ENCODE data around the gene IQCC.

IQCC gene

GRCh38 chr1:32181065-32181464 lies 24.4 kb upstream of the IQCC start:
- H3K9me3 ChIP-seq (ENCODE audit: control insufficient read depth, insufficient read depth, low read length) = no peaks in the 10 kb centered on the region
- no peaks in the 10 kb centered on the region for H3K27me3 ChIP-seq (ENCODE audit: control insufficient read depth, insufficient read depth, low read length)
- H3K9ac ChIP-seq (ENCODE audit: low read depth, low read length) = no peak overlapping the region
- H3K36me3 ChIP-seq (ENCODE audit: control insufficient read depth, insufficient read depth, low read length) = peaks cover 26% of the 10 kb centered on the region
- peaks cover 11% of the 10 kb centered on the region for H3K4me1 ChIP-seq (ENCODE audit: control insufficient read depth, insufficient read depth, low read length)
- H3K4me3 ChIP-seq (ENCODE audit: low read depth, low read length) = peak overlapping the region; percentile 81

DNA sequence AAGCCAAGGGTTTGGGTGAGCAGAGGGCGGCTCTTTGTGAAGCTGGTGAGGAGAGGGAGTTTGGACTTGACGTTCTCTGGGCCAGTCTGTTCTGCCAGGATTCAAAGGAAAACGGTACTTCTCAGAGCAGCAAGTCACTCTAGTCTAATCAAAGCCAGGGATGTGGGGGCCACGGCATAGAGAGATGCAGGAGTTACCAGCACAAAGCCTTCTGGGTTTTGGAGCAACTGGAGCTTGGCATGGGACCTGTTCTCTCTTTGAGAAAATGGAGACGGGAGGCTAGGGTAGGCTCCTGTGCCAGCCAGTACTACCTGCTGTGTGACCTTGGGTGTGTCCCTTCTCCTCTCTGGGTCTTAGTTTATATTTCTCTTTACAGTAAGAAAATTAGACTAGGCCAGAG lies 23.9 kb upstream of the IQCC start:
- Histone ChIP-seq H3K4me1 (ENCODE audit: control insufficient read depth, insufficient read depth, low read length) (peaks cover 11% of the 10 kb centered on the region), H3K4me3 (ENCODE audit: low read depth, low read length) (no peak overlapping the region), H3K9me3 (ENCODE audit: control insufficient read depth, insufficient read depth, low read length) (no peaks in the 10 kb centered on the region), H3K36me3 (ENCODE audit: control insufficient read depth, insufficient read depth, low read length) (peaks cover 26% of the 10 kb centered on the region), H3K27me3 (ENCODE audit: control insufficient read depth, insufficient read depth, low read length) (no peaks in the 10 kb centered on the region), H3K9ac (ENCODE audit: low read depth, low read length) (no peak overlapping the region)

- Histone ChIP-seq H3K9me3 (ENCODE audit: control insufficient read depth, insufficient read depth, low read length) (no peaks in the 10 kb centered on the region), H3K4me1 (ENCODE audit: control insufficient read depth, insufficient read depth, low read length) (peaks cover 11% of the 10 kb centered on the region), H3K4me3 (ENCODE audit: low read depth, low read length) (no peak overlapping the region), H3K27me3 (ENCODE audit: control insufficient read depth, insufficient read depth, low read length) (no peaks in the 10 kb centered on the region), H3K9ac (ENCODE audit: low read depth, low read length) (no peak overlapping the region), H3K36me3 (ENCODE audit: control insufficient read depth, insufficient read depth, low read length) (peaks cover 26% of the 10 kb centered on the region)
Observed at GRCh38 chr1:32182060-32182459, 23.4 kb upstream of the IQCC start.

GRCh38 chr1:32184650-32185049 lies 20.8 kb upstream of the IQCC start:
- Histone ChIP-seq H3K36me3 (ENCODE audit: control insufficient read depth, insufficient read depth, low read length) (peaks cover 44% of the 10 kb centered on the region), H3K4me3 (ENCODE audit: low read depth, low read length) (no peak overlapping the region), H3K9ac (ENCODE audit: low read depth, low read length) (no peak overlapping the region), H3K4me1 (ENCODE audit: control insufficient read depth, insufficient read depth, low read length) (no peaks in the 10 kb centered on the region), H3K27me3 (ENCODE audit: control insufficient read depth, insufficient read depth, low read length) (no peaks in the 10 kb centered on the region), H3K9me3 (ENCODE audit: control insufficient read depth, insufficient read depth, low read length) (no peaks in the 10 kb centered on the region)

GRCh38 chr1:32186077-32186476 lies 19.4 kb upstream of the IQCC start:
- Histone ChIP-seq H3K9me3 (ENCODE audit: control insufficient read depth, insufficient read depth, low read length) (no peaks in the 10 kb centered on the region), H3K4me3 (ENCODE audit: low read depth, low read length) (no peak overlapping the region), H3K9ac (ENCODE audit: low read depth, low read length) (no peak overlapping the region), H3K27me3 (ENCODE audit: control insufficient read depth, insufficient read depth, low read length) (no peaks in the 10 kb centered on the region), H3K36me3 (ENCODE audit: control insufficient read depth, insufficient read depth, low read length) (peaks cover 56% of the 10 kb centered on the region), H3K4me1 (ENCODE audit: control insufficient read depth, insufficient read depth, low read length) (no peaks in the 10 kb centered on the region)

- Histone ChIP-seq H3K27me3 (ENCODE audit: control insufficient read depth, insufficient read depth, low read length) (no peaks in the 10 kb centered on the region), H3K4me3 (ENCODE audit: low read depth, low read length) (no peak overlapping the region), H3K36me3 (ENCODE audit: control insufficient read depth, insufficient read depth, low read length) (peaks cover 57% of the 10 kb centered on the region), H3K9ac (ENCODE audit: low read depth, low read length) (no peak overlapping the region), H3K9me3 (ENCODE audit: control insufficient read depth, insufficient read depth, low read length) (no peaks in the 10 kb centered on the region), H3K4me1 (ENCODE audit: control insufficient read depth, insufficient read depth, low read length) (no peaks in the 10 kb centered on the region)
Observed at GRCh38 chr1:32186491-32186890, 19.0 kb upstream of the IQCC start.

DNA sequence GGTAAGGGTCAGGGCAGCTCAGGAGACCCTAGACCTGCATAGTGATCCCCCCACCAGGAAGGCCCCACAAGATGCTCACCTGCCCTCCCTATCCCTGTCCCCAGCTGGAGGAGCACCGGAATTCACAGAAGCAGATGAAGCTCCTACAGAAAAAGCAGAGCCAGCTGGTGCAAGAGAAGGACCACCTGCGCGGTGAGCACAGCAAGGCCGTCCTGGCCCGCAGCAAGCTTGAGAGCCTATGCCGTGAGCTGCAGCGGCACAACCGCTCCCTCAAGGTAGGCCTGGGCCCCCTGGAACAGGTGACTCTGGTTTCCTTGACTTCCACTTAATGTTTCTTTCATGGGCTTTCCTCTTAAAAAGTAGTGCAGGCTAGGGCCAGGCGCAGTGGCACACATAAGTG lies 17.6 kb upstream of the IQCC start:
- H3K4me1 ChIP-seq (ENCODE audit: control insufficient read depth, insufficient read depth, low read length) = no peaks in the 10 kb centered on the region
- H3K36me3 ChIP-seq (ENCODE audit: control insufficient read depth, insufficient read depth, low read length) = peaks cover 64% of the 10 kb centered on the region
- no peak overlapping the region for H3K4me3 ChIP-seq (ENCODE audit: low read depth, low read length)
- no peak overlapping the region for H3K9ac ChIP-seq (ENCODE audit: low read depth, low read length)
- H3K27me3 ChIP-seq (ENCODE audit: control insufficient read depth, insufficient read depth, low read length) = no peaks in the 10 kb centered on the region
- no peaks in the 10 kb centered on the region for H3K9me3 ChIP-seq (ENCODE audit: control insufficient read depth, insufficient read depth, low read length)

DNA sequence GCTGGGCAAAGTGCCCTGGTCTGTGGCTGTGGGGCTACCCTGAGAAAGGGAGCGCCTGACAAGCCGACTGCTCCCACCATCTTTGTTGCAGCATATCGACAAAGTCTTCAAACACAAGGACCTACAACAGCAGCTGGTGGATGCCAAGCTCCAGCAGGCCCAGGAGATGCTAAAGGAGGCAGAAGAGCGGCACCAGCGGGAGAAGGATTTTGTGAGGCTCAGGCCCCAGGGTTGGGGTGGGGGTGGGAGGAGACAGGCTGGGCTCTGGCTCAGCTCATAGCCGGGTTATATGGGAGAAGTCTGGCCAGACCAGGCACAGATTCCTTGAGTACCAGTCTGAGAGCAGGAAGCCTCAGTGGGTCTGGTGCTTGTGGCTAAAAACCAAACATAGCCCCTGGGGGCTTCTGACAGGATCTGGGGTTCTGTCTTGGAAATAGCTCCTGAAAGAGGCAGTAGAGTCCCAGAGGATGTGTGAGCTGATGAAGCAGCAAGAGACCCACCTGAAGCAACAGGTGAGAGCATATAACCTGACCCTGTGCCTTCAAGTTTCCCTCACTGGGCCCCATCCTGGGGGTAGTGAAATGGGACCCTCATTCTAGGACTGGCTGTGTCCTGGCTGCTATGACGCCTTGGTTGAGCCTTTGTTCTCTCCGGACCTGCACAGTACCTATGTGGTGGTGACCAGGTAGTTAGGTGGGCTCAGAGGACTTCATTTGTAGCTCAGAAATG lies 13.1 kb upstream of the IQCC start:
- Histone ChIP-seq H3K9me3 (ENCODE audit: control insufficient read depth, insufficient read depth, low read length) (no peaks in the 10 kb centered on the region), H3K27me3 (ENCODE audit: control insufficient read depth, insufficient read depth, low read length) (no peaks in the 10 kb centered on the region), H3K36me3 (ENCODE audit: control insufficient read depth, insufficient read depth, low read length) (peaks cover 81% of the 10 kb centered on the region), H3K4me3 (ENCODE audit: low read depth, low read length) (no peak overlapping the region), H3K4me1 (ENCODE audit: control insufficient read depth, insufficient read depth, low read length) (no peaks in the 10 kb centered on the region), H3K9ac (ENCODE audit: low read depth, low read length) (no peak overlapping the region)

DNA sequence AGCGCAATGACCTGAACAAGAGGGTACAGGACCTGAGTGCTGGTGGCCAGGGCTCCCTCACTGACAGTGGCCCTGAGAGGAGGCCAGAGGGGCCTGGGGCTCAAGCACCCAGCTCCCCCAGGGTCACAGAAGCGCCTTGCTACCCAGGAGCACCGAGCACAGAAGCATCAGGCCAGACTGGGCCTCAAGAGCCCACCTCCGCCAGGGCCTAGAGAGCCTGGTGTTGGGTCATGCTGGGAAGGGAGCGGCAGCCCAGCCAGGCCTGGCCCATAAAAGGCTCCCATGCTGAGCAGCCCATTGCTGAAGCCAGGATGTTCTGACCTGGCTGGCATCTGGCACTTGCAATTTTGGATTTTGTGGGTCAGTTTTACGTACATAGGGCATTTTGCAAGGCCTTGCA lies 10.5 kb upstream of the IQCC start:
- H3K4me3 ChIP-seq (ENCODE audit: low read depth, low read length) = no peak overlapping the region
- H3K4me1 ChIP-seq (ENCODE audit: control insufficient read depth, insufficient read depth, low read length) = no peaks in the 10 kb centered on the region
- no peaks in the 10 kb centered on the region for H3K27me3 ChIP-seq (ENCODE audit: control insufficient read depth, insufficient read depth, low read length)
- H3K9me3 ChIP-seq (ENCODE audit: control insufficient read depth, insufficient read depth, low read length) = no peaks in the 10 kb centered on the region
- H3K36me3 ChIP-seq (ENCODE audit: control insufficient read depth, insufficient read depth, low read length) = peaks cover 62% of the 10 kb centered on the region
- no peak overlapping the region for H3K9ac ChIP-seq (ENCODE audit: low read depth, low read length)

- H3K4me3 ChIP-seq (ENCODE audit: low read depth, low read length) = no peak overlapping the region
- no peaks in the 10 kb centered on the region for H3K4me1 ChIP-seq (ENCODE audit: control insufficient read depth, insufficient read depth, low read length)
- peaks cover 57% of the 10 kb centered on the region for H3K36me3 ChIP-seq (ENCODE audit: control insufficient read depth, insufficient read depth, low read length)
- H3K9ac ChIP-seq (ENCODE audit: low read depth, low read length) = no peak overlapping the region
- no peaks in the 10 kb centered on the region for H3K27me3 ChIP-seq (ENCODE audit: control insufficient read depth, insufficient read depth, low read length)
- no peaks in the 10 kb centered on the region for H3K9me3 ChIP-seq (ENCODE audit: control insufficient read depth, insufficient read depth, low read length)
Observed at GRCh38 chr1:32195531-32195930, 9.9 kb upstream of the IQCC start.

DNA sequence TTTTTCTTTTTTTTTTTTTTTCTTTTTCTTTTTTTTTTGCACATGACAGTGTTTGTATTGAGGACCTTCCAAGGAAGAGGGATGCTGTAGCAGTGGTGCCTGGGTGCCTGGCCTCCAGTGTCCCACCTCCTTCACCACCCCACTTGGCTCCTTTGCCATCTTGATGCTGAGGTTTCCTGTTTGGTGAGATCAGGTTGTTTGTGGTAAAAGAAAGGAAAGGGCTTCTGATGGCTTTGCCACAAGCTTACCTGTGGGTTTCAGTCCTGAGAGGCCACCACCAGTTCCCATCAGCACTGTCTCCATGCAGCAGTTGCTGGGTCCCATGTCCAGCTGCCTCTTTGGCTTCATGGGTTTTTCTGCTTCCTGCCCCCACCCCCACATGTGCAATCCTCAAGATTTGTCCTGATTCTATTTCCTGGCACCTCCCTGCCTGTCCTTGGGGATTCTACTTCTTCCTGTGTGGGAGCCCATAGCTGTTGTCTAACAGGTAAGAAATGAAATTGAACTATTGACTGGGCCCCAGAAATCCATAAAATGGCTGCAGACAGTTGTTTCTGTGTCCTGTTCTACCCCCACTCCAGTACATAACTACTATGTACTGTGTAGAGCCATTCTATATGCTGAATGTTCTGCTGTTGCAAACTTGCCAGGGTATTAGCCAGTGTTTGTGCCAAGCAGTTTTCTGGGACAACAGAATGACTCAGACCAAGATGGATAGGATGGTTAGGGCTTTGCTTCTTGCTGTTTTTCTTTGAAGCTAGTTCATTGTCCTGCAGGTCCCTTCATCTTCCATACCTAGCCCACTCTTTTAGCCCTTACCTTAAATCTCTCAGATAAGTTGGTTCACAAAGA lies 9.3 kb upstream of the IQCC start:
- H3K4me1 ChIP-seq (ENCODE audit: control insufficient read depth, insufficient read depth, low read length) = no peaks in the 10 kb centered on the region
- H3K36me3 ChIP-seq (ENCODE audit: control insufficient read depth, insufficient read depth, low read length) = peaks cover 52% of the 10 kb centered on the region
- H3K27me3 ChIP-seq (ENCODE audit: control insufficient read depth, insufficient read depth, low read length) = no peaks in the 10 kb centered on the region
- H3K9ac ChIP-seq (ENCODE audit: low read depth, low read length) = no peak overlapping the region
- H3K9me3 ChIP-seq (ENCODE audit: control insufficient read depth, insufficient read depth, low read length) = no peaks in the 10 kb centered on the region
- H3K4me3 ChIP-seq (ENCODE audit: low read depth, low read length) = no peak overlapping the region

DNA sequence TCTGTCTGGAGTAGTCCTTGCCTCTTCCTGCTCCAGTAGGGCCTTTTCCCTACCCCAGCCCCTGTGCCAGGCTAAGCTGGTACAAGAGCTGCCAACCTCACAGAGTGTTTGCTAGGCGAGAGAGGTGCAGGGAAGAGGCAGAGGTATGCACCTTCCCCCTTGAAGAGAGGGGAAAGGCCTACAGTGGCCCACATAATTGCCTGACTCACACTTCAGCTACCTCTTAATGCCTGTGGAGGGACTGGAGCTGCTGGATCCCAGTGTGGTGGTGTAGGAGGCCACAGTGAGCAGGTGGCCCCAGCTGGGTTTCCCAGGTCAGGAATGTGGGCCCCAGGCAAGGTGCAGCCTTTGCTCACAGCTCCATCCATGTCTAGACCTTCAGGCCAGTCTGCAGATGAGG lies 8.4 kb upstream of the IQCC start:
- Histone ChIP-seq H3K27me3 (ENCODE audit: control insufficient read depth, insufficient read depth, low read length) (no peaks in the 10 kb centered on the region), H3K9me3 (ENCODE audit: control insufficient read depth, insufficient read depth, low read length) (no peaks in the 10 kb centered on the region), H3K4me1 (ENCODE audit: control insufficient read depth, insufficient read depth, low read length) (peaks cover 4% of the 10 kb centered on the region), H3K9ac (ENCODE audit: low read depth, low read length) (no peak overlapping the region), H3K36me3 (ENCODE audit: control insufficient read depth, insufficient read depth, low read length) (peaks cover 43% of the 10 kb centered on the region), H3K4me3 (ENCODE audit: low read depth, low read length) (no peak overlapping the region)
